Measurements from ENCODE around the gene VSIG2. TPM values are rescaled to one million over a fixed set of nuclear protein-coding genes. Genes with fewer than 3 reads are reported as not detected.

VSIG2 gene
- total and polyA plus RNA-seq, 2 donors (not counting 3 experiments of a cell fraction or from before 2014, with no cell fraction given): 1.2 to 7.0 TPM

DNA sequence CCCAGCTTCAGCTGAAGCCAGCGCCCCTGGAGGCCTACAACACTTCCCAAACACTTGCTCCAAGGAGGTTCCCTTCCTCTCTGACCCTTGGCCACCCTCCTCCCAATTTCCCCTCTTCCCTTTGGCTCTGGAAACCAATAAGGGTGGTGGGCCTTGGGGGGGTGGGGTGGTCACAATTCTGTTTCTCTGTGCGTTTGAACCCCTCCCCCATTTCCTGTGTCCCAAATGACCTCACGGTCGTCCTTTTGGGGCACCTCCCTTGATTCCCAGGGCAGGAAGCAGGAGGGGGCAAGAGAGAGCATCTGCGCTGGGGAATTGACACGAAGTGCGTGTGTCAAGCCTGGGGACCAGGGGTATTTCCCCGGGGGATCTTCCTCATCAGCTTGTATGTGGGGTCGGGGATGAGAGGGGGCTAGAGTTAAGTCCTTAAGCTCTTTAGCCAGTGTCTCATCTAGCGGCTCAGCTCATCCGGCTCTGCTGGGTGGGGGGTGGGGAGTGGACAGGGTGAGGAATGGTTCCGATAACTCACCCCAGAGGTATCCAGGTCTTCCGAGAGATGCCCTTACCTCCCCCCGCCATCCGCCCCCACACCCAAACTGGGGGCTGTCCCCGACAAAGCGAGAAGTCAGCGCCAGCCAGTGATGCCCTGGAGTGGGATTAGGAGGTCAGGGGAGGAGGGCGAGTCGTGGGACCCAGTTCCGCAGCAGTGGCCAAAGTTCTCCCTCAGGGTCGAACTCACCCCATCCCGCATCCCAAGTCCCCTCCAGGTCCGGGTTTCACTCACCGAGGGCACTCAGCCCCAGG, 9.4 kb upstream of the VSIG2 start:
- TF ChIP-seq, protein P1, sequence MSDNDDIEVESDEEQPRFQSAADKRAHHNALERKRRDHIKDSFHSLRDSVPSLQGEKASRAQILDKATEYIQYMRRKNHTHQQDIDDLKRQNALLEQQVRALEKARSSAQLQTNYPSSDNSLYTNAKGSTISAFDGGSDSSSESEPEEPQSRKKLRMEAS (IDR thresholded peaks at IDR 0.05; ENCODE audit: insufficient read depth, insufficient read length): no peak
- TF ChIP-seq FOS (IDR thresholded peaks at IDR 0.05; ENCODE audit: borderline replicate concordance, insufficient read depth, low read length) (peak; percentile 22), JUN (IDR thresholded peaks at IDR 0.05; ENCODE audit: borderline replicate concordance, insufficient read depth, insufficient read length, low read depth) (peak; percentile 5), POLR2A (IDR thresholded peaks at IDR 0.05; ENCODE audit: low read depth, low read length) (no peak), POLR2AphosphoS5 (IDR thresholded peaks at IDR 0.05; ENCODE audit: insufficient read depth, low read depth, low read length) (peak; percentile 6)
- TF ChIP-seq, protein P2, sequence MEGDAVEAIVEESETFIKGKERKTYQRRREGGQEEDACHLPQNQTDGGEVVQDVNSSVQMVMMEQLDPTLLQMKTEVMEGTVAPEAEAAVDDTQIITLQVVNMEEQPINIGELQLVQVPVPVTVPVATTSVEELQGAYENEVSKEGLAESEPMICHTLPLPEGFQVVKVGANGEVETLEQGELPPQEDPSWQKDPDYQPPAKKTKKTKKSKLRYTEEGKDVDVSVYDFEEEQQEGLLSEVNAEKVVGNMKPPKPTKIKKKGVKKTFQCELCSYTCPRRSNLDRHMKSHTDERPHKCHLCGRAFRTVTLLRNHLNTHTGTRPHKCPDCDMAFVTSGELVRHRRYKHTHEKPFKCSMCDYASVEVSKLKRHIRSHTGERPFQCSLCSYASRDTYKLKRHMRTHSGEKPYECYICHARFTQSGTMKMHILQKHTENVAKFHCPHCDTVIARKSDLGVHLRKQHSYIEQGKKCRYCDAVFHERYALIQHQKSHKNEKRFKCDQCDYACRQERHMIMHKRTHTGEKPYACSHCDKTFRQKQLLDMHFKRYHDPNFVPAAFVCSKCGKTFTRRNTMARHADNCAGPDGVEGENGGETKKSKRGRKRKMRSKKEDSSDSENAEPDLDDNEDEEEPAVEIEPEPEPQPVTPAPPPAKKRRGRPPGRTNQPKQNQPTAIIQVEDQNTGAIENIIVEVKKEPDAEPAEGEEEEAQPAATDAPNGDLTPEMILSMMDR (IDR thresholded peaks at IDR 0.05; ENCODE audit: extremely low read depth in 1 of 2, insufficient read depth in 1 of 2, low read depth in 1 of 2, low read length in 2 of 2): peak; percentile 24 to 37
- Histone ChIP-seq H4K20me1 (replicated peaks; ENCODE audit: control insufficient read depth, extremely low read depth, insufficient read depth, low read length) (no peaks in the 10 kb centered on the region), H3K36me3 (ENCODE audit: control insufficient read depth in 2 of 2, extremely low read depth in 1 of 2, insufficient read depth in 2 of 2, low read length in 2 of 2) (peaks cover 5% of the 10 kb centered on the region in 2 experiments), H3K9ac (replicated peaks; ENCODE audit: extremely low read depth, insufficient read depth, low read length) (peak overlapping the region; percentile 98), H3K9me3 (replicated peaks; ENCODE audit: control insufficient read depth, insufficient read depth, low read length) (no peaks in the 10 kb centered on the region), H3K9me1 (replicated peaks; ENCODE audit: control insufficient read depth, extremely low read depth, insufficient read depth, low read length) (no peaks in the 10 kb centered on the region), H2AFZ (ENCODE audit: low read depth, low read length) (no peak overlapping the region), H3K4me2 (ENCODE audit: insufficient read depth, low read length) (peak overlapping the region; percentile 77), H3K27me3 (ENCODE audit: control insufficient read depth in 2 of 2, insufficient read depth in 2 of 2, low read length in 2 of 2) (no peaks in the 10 kb centered on the region), H3K79me2 (ENCODE audit: control insufficient read depth, insufficient read depth, low read length) (peaks cover 62% of the 10 kb centered on the region), H3K4me3 (replicated peaks in 1 of 3; ENCODE audit: insufficient read depth in 1 of 3, low read depth in 1 of 3, low read length in 3 of 3) (peak overlapping the region; percentile 62 to 97 (median 64)), H3K4me1 (ENCODE audit: control insufficient read depth, extremely low read depth, insufficient read depth, low read length) (peaks cover 40% of the 10 kb centered on the region), H3K27ac (ENCODE audit: insufficient read depth, low read depth, low read length) (peak overlapping the region; percentile 100)
- POLR2A ChIA-PET: interaction anchor here (0.6 to 5.9 kb wide), 4 partner anchors 13 to 40 kb away, joined by 4 to 67 read pairs (median 5); no protein-coding TSS in a partner anchor
- CTCF ChIA-PET: interaction anchor here (0.8 to 13.1 kb wide), 16 partner anchors 8 to 117 kb away, joined by 3 to 301 read pairs (median 8); partner anchors contain the start of genes MSANTD2, NRGN, ROBO3 and SIAE
- intact Hi-C loops (cut with micrococcal nuclease): loop anchor here (2.0 kb wide), 1 partner anchor 17 kb away; no protein-coding TSS in a partner anchor
- DNase-seq (ENCODE audit: low read depth, low spot score) (peak; percentile 51), FAIRE-seq (peak; percentile 38)
- dilution Hi-C loops (cut with MboI; ENCODE audit: extremely low pct_ligation_motif_present, low sequenced_read_pairs): no loop called here
- BruUV-seq (replicated peaks): TSS peak; percentile 45
